Endodermal cell (in vitro differentiated cells): ENCODE measurements around the gene PLXNB3. TPM values are rescaled to one million over a fixed set of nuclear protein-coding genes. Genes with fewer than 3 reads are reported as not detected.

Experiments used
- DNase-seq: peaks from one replicate; pipeline ENCODE4 v3.0.0-alpha.2; 2017
- H3K27ac ChIP-seq: 2 replicates; pipeline ENCODE4 v1.5.1; 2013; ENCODE audit warnings: mild to moderate bottlenecking, low read depth, low read length, moderate library complexity
- H3K27me3 ChIP-seq: 2 replicates; pipeline ENCODE4 v1.6.1; 2013; ENCODE audit warnings: mild to moderate bottlenecking, low read length, moderate library complexity; ENCODE audit not compliant: insufficient read depth, control insufficient read depth, poor library complexity, severe bottlenecking
- H3K36me3 ChIP-seq: 2 replicates; pipeline ENCODE4 v1.7.0; 2013; ENCODE audit warnings: mild to moderate bottlenecking, low read length, moderate library complexity; ENCODE audit not compliant: control insufficient read depth, insufficient read depth
- H3K4me1 ChIP-seq: one replicate; pipeline ENCODE4 v1.7.0; 2013; ENCODE audit warnings: low read length; ENCODE audit not compliant: control insufficient read depth, insufficient read depth
- H3K4me3 ChIP-seq: 2 replicates; pipeline ENCODE4 v1.5.1; 2013; ENCODE audit warnings: mild to moderate bottlenecking, low read length, moderate library complexity
- H3K9ac ChIP-seq: 2 replicates; pipeline ENCODE4 v1.6.1; 2013; ENCODE audit warnings: mild to moderate bottlenecking, low read length, moderate library complexity; ENCODE audit not compliant: poor library complexity, severe bottlenecking; ENCODE audit errors: extremely low read depth
- H3K9me3 ChIP-seq: 2 replicates; pipeline ENCODE4 v1.6.1; 2013; ENCODE audit warnings: mild to moderate bottlenecking, low read length, moderate library complexity; ENCODE audit not compliant: control insufficient read depth
- H3K27ac Mint-ChIP-seq: 2 replicates; pipeline ENCODE4 v1.8.0; 2020; ENCODE audit warnings: mixed read lengths
- H3K27me3 Mint-ChIP-seq: 2 replicates; pipeline ENCODE4 v1.8.0; 2021; ENCODE audit warnings: mild to moderate bottlenecking, mixed read lengths; ENCODE audit not compliant: insufficient read depth
- H3K36me3 Mint-ChIP-seq: 2 replicates; pipeline ENCODE4 v1.8.0; 2020; ENCODE audit warnings: low read depth, mixed read lengths
- H3K4me1 Mint-ChIP-seq: 2 replicates; pipeline ENCODE4 v1.8.0; 2020; ENCODE audit warnings: mixed read lengths
- H3K4me3 Mint-ChIP-seq: 2 replicates; pipeline ENCODE4 v1.8.0; 2020; ENCODE audit warnings: mild to moderate bottlenecking, moderate library complexity, mixed read lengths
- H3K9me3 Mint-ChIP-seq: 2 replicates; pipeline ENCODE4 v1.8.0; 2020; ENCODE audit warnings: mild to moderate bottlenecking, mixed read lengths
- WGBS, 2 experiments: methylation state at CpG; one replicate each; pipeline versions ENCODE4 v1.1.5 to v1.1.7; 2013; ENCODE audit warnings: missing lambda C conversion rate in 2 of 2, mixed read lengths in 1 of 2; ENCODE audit not compliant: insufficient coverage in 1 of 2, insufficient read length in 1 of 2; 5-methylcytosine and 5-hydroxymethylcytosine counted together
- total RNA-seq, 2 donors: library from RNA; stranded (reverse); fragmentation: NEBNext Ultra II Directional in 1 of 2; extraction: Animal tissue kit (Norgen Biotek cat#: 25700) in 1 of 2; gene quantifications; 2 replicates in 1 of 2; 3 replicates in 1 of 2; pipeline ENCODE4 v1.2.1, GENCODE V29; 2021
- TF ChIP-seq, protein P1 (sequence below): fragments of 200-600 bp; sonication (generic); conservative IDR thresholded peaks from 2 replicates; pipeline ENCODE4 v1.5.0; 2021; ENCODE audit warnings: antibody characterized with exemption, mild to moderate bottlenecking

PLXNB3 gene
- total RNA-seq, 2 donors from 2014 or later = 1.1 TPM

DNA sequence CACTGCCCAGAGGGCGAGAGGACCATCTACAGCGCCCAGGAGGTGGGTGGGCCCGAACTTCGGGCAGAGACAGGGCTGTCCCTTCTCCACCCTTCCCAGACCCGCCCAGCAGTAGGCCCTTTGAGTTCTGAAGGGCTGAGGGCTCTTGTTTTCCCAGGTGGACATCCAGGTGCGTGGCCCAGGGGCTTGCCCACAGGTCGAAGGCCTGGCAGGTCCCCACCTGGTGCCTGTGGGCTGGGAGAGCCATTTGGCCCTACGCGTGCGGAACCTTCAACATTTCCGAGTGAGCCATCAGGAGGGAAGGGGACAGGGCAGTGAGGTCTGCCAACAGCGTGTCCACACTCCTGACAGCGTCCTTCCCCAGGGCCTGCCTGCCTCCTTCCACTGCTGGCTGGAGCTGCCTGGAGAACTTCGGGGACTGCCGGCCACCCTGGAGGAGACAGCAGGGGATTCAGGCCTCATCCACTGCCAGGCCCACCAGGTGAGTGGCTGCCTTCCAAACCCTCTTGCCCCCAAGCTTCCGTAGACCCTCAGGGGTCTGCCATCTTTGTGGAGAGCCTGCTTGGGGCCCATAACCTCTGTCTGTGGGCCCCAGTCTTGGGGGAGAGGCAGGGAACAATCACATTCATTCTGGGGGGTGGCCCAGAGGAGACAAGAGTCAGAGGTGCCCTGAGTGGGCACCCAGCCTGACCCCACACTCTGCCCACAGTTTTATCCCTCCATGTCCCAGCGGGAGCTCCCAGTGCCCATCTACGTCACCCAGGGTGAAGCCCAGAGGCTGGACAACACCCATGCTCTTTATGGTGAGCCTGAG is 6.8 kb downstream of the PLXNB3 start:
- Histone ChIP-seq H3K9me3 (no peaks in the 10 kb centered on the region), H3K36me3 (no peaks in the 10 kb centered on the region), H3K4me3 (no peak overlapping the region), H3K27ac (no peak overlapping the region), H3K27me3 (no peaks in the 10 kb centered on the region), H3K9ac (no peak overlapping the region), H3K4me1 (no peaks in the 10 kb centered on the region)
- WGBS, 2 experiments = 94 to 100% methylated on average over 1 to 18 of the region's 18 CpGs
- H3K9me3 Mint-ChIP-seq = peaks cover 35% of the 10 kb centered on the region
- H3K4me1 Mint-ChIP-seq = no peaks in the 10 kb centered on the region
- H3K36me3 Mint-ChIP-seq = no peaks in the 10 kb centered on the region
- no peak overlapping the region for H3K27ac Mint-ChIP-seq
- TF ChIP-seq, protein P1, sequence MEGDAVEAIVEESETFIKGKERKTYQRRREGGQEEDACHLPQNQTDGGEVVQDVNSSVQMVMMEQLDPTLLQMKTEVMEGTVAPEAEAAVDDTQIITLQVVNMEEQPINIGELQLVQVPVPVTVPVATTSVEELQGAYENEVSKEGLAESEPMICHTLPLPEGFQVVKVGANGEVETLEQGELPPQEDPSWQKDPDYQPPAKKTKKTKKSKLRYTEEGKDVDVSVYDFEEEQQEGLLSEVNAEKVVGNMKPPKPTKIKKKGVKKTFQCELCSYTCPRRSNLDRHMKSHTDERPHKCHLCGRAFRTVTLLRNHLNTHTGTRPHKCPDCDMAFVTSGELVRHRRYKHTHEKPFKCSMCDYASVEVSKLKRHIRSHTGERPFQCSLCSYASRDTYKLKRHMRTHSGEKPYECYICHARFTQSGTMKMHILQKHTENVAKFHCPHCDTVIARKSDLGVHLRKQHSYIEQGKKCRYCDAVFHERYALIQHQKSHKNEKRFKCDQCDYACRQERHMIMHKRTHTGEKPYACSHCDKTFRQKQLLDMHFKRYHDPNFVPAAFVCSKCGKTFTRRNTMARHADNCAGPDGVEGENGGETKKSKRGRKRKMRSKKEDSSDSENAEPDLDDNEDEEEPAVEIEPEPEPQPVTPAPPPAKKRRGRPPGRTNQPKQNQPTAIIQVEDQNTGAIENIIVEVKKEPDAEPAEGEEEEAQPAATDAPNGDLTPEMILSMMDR = no peak
- H3K4me3 Mint-ChIP-seq = no peak overlapping the region
- no peaks in the 10 kb centered on the region for H3K27me3 Mint-ChIP-seq
- DNase-seq = peak; percentile 30

DNA sequence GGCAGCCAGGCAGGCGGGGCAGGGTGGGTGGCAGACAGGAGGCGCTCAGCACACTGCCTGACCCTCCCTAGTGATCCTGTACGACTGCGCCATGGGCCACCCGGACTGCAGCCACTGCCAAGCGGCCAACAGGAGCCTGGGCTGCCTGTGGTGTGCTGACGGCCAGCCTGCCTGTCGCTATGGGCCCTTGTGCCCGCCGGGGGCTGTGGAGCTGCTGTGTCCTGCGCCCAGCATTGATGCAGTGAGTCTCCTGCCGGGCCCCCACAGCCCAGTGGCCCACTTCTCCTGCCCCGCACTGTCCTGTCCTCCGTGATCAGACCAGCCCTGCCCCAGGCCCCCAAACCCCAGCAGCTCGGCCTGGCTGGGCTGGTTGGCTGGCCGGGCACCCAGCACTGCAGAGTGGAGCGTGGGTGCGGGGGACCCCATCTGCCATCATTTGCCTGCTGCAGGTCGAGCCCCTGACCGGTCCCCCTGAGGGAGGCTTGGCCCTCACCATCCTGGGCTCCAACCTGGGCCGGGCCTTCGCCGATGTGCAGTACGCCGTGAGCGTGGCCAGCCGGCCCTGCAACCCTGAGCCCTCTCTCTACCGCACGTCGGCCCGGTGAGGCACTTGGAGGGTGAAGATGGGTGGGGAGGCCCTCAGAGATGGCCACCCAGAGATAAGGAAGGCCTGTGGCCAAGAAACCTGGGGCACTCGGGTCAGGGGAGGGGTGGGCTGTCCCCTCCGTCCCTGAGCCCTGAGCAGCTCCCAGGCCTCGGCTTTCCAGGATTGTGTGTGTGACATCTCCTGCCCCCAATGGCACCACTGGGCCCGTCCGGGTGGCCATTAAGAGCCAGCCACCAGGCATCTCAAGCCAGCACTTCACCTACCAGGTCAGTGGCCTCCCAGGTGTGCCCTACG is 7.6 kb downstream of the PLXNB3 start:
- no peaks in the 10 kb centered on the region for H3K4me1 ChIP-seq
- H3K9ac ChIP-seq = no peak overlapping the region
- Mint-ChIP-seq H3K27ac (no peak overlapping the region), H3K36me3 (no peaks in the 10 kb centered on the region), H3K4me1 (no peaks in the 10 kb centered on the region), H3K27me3 (no peaks in the 10 kb centered on the region), H3K9me3 (peaks cover 33% of the 10 kb centered on the region), H3K4me3 (no peak overlapping the region)
- no peaks in the 10 kb centered on the region for H3K9me3 ChIP-seq
- WGBS, 2 experiments = 90 to 93% methylated on average over 5 to 37 of the region's 37 CpGs
- no peak overlapping the region for H3K4me3 ChIP-seq
- no peaks in the 10 kb centered on the region for H3K36me3 ChIP-seq
- H3K27ac ChIP-seq = no peak overlapping the region
- DNase-seq = peak; percentile 28
- TF ChIP-seq, protein P1 = no peak
- H3K27me3 ChIP-seq = no peaks in the 10 kb centered on the region

DNA sequence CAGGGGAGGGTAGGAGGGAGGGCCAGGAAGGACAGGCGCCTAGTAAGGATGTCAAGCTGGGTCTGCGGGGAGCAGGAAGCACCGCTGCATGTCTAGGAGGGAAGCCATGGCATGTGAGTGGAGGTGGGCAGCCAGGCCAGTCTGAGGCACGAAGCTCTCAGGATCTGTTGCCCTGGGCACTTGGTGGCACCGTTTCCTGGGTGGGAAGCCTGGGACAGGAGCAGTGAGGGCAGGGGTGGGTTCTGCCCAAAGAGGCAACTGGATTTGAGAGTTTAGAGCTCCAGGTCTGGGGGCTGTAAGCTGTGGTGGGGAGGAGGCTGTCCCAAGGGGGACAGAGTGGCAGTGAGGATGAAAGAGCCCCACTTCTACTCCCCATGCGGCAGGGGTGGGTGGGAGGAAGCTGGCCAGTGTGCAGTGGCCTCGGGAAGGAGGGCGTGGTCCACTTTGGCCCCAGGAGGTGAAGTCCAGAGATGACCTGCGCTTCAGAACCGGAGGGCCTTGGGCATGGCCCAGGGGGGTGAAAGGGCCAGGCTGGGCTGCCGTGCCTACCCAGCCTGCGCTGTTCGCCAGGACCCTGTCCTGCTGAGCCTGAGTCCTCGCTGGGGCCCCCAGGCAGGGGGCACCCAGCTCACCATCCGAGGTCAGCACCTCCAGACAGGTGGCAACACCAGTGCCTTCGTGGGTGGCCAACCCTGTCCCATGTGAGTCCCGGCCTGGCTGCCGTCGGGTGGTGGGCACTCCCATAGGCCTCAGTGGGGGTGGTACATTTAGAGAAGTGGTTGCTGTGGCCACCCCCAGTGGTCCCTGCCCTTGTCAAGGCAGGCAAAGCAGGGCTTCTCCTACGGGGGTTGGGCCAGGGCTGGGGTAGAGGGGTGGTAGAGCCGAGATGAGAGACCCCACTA is 8.5 kb downstream of the PLXNB3 start:
- no peaks in the 10 kb centered on the region for H3K4me1 ChIP-seq
- H3K36me3 ChIP-seq = no peaks in the 10 kb centered on the region
- Mint-ChIP-seq H3K4me1 (no peaks in the 10 kb centered on the region), H3K27ac (no peak overlapping the region), H3K4me3 (no peak overlapping the region), H3K9me3 (peaks cover 34% of the 10 kb centered on the region), H3K36me3 (no peaks in the 10 kb centered on the region), H3K27me3 (no peaks in the 10 kb centered on the region)
- no peak overlapping the region for H3K4me3 ChIP-seq
- H3K27ac ChIP-seq = no peak overlapping the region
- DNase-seq = no peak
- H3K9ac ChIP-seq = no peak overlapping the region
- WGBS, 2 experiments = 88 to 100% methylated on average over 1 to 21 of the region's 21 CpGs
- H3K27me3 ChIP-seq = no peaks in the 10 kb centered on the region
- H3K9me3 ChIP-seq = no peaks in the 10 kb centered on the region
- TF ChIP-seq, protein P1 = no peak
